Right lobe of liver (tissue), 6 donors: ENCODE measurements around the gene GRID2IP. TPM values are rescaled to one million over a fixed set of nuclear protein-coding genes. Genes with fewer than 3 reads are reported as not detected.
"Not testable (repeated sequence)": the region's sequence is repeated elsewhere in the genome, so short reads cannot be mapped to it uniquely, and the experiment has no call there.

Experiments used
- ATAC-seq, 4 donors: fragments of 200-7000 bp; cut with Tn5 transposase; one replicate each; pipeline ENCODE4 v1.9.1; 2020; ENCODE audit warnings: mild to moderate bottlenecking in 4 of 4, moderate library complexity in 4 of 4
- DNase-seq, 3 donors: peaks; one replicate each; pipeline ENCODE4 v3.0.0-alpha.2; 2020
- H3K27ac ChIP-seq, 3 donors: fragments of 200-600 bp; one replicate each; pipeline ENCODE4 v1.8.0; 2022
- H3K27me3 ChIP-seq, 2 donors: fragments of 200-600 bp; one replicate each; pipeline ENCODE4 v1.8.0; 2022
- H3K36me3 ChIP-seq, 4 donors: fragments of 200-600 bp; sonication (generic) in 1 of 4; one replicate each; pipeline versions ENCODE4 v1.5.1 to v1.8.0; 2017 to 2022; ENCODE audit warnings: control low read depth in 1 of 4
- H3K4me1 ChIP-seq, 4 donors: fragments of 200-600 bp; sonication (generic) in 1 of 4; one replicate each; pipeline versions ENCODE4 v1.5.1 to v1.8.0; 2017 to 2022; ENCODE audit warnings: control low read depth in 1 of 4
- H3K4me3 ChIP-seq, 3 donors: fragments of 200-600 bp; one replicate each; pipeline ENCODE4 v1.8.0; 2022
- H3K9me3 ChIP-seq, 4 donors: fragments of 200-600 bp; sonication (generic) in 1 of 4; one replicate each; pipeline versions ENCODE4 v1.5.1 to v1.8.0; 2017 to 2022; ENCODE audit warnings: control low read depth in 1 of 4
- CTCF ChIP-seq, 4 donors: fragments of 200-600 bp in 3 of 4; fragments of 450-650 bp in 1 of 4; IDR thresholded peaks; one replicate each; pipeline versions ENCODE4 v1.5.1 to v1.8.0; 2016 to 2022; ENCODE audit warnings: antibody characterized with exemption in 4 of 4, mild to moderate bottlenecking in 2 of 4
- POLR2A ChIP-seq: fragments of 450-650 bp; IDR thresholded peaks from one replicate; pipeline ENCODE4 v1.6.1; 2017; ENCODE audit warnings: antibody characterized with exemption, mild to moderate bottlenecking
- WGBS: methylation state at CpG from one replicate; pipeline ENCODE4 v1.1.6; 2018; ENCODE audit warnings: low coverage, low lambda C conversion rate; ENCODE audit not compliant: insufficient coverage; ENCODE audit errors: missing lambda C conversion rate; 5-methylcytosine and 5-hydroxymethylcytosine counted together
- intact Hi-C, 2 donors: fragments of 100-400 bp; cut with DNase I; formaldehyde crosslinking; loops; one replicate each; pipeline versions ENCODE4 v1.11.2 to v1.14.1; 2022
- total RNA-seq, 6 experiments: library from RNA; depleted of rRNA in 2 of 6; stranded (reverse); fragments of >200 nt in 2 of 6; fragmentation: NEBNext Ultra II Directional in 3 of 6; extraction: Animal tissue kit (Norgen Biotek cat#: 25700) in 3 of 6; gene quantifications; one replicate each; pipeline versions ENCODE4 v1.1.0 to v1.2.4, GENCODE V29; 2016 to 2023
- donor health status: DM: no; HTN: yes; CAD: no.
- donor health status: DM: no; HTN: no; CAD: no.
- donor health status: DM: no; HTN: no; CAD: no.
- donor health status: DM: no; HTN: yes; CAD: no.
- donor health status: DM: no; HTN: yes; CAD: no.

GRID2IP gene
- total RNA-seq, 6 experiments from 2014 or later = 0.05 to 0.07 TPM; not detected in 4

GRCh38 chr7:6589151-6589828 lies 38.0 kb upstream of the GRID2IP start:
- TF ChIP-seq POLR2A (no peak), CTCF (IDR thresholded peaks at IDR 0.05) (no peak)
- H3K27ac ChIP-seq = peak overlapping the region in 1 of 3 donors; percentile 93
- peaks cover 0 to 13% (median 3%) of the 10 kb centered on the region in 4 donors for H3K4me1 ChIP-seq
- peaks cover 0 to 41% (median 17%) of the 10 kb centered on the region in 4 donors for H3K36me3 ChIP-seq
- DNase-seq (no peak), ATAC-seq (no peak)
- intact Hi-C loops = no loop called here
- H3K9me3 ChIP-seq = no peaks in the 10 kb centered on the region
- H3K27me3 ChIP-seq = no peaks in the 10 kb centered on the region
- peak overlapping the region in 2 of 3 donors; percentile 68 to 97 for H3K4me3 ChIP-seq
- 82% methylated on average over 3 of the region's 22 CpGs for WGBS

DNA sequence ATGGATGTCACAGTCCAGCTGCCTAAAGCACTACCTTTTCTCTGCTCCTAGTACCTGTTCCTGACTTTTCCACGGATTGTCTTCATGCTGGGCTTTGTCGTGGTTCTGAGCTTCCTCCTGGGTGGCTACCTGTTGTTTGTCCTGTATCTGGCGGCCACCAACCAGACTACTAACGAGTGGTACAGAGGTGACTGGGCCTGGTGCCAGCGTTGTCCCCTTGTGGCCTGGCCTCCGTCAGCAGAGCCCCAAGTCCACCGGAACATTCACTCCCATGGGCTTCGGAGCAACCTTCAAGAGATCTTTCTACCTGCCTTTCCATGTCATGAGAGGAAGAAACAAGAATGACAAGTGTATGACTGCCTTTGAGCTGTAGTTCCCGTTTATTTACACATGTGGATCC lies 37.3 kb upstream of the GRID2IP start:
- intact Hi-C loops = no loop called here
- DNase-seq (no peak), ATAC-seq (no peak)
- TF ChIP-seq CTCF (IDR thresholded peaks at IDR 0.05) (no peak), POLR2A (no peak)
- peaks cover 0 to 41% (median 13%) of the 10 kb centered on the region in 4 donors for H3K36me3 ChIP-seq
- no peaks in the 10 kb centered on the region for H3K27me3 ChIP-seq
- H3K27ac ChIP-seq = no peak overlapping the region
- no peak overlapping the region for H3K4me3 ChIP-seq
- no peaks in the 10 kb centered on the region for H3K9me3 ChIP-seq
- peaks cover 0 to 13% (median 3%) of the 10 kb centered on the region in 4 donors for H3K4me1 ChIP-seq
- 69% methylated on average over 6 of the region's 9 CpGs for WGBS

DNA sequence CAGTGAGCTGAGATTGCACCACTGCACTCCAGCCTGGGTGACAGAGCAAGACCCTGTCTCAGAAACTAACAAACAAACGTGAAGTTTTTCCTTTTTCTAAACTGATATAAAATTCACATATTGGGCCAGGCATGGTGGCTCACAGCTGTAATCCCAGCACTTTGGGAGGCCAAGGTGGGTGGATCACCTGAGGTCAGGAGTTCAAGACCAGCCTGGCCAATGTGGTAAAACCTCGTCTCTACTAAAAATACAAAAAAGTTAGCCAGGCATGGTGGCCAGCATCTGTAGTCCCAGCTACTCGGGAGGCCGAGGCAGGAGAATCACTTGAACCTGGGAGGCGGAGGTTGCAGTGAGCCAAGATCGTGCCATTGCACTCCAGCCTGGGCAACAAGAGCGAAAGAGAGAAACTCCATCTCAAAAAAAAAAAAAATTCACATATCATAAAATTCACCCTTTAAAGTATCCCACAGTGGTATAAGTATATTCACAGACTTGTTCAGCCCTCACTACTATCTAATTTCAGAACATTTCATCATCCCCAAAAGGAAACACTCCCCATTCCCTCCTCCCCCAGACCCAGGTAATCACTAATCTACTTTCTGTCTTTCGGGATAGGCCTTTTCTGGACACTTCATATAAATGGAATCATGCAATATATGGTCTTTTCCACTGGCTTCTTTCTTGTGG lies 34.6 kb upstream of the GRID2IP start:
- ATAC-seq, H3K27me3 ChIP-seq, H3K4me3 ChIP-seq, H3K27ac ChIP-seq, H3K9me3 ChIP-seq, DNase-seq, intact Hi-C loops, H3K4me1 ChIP-seq: not testable (repeated sequence)
- peaks cover 0 to 58% (median 7%) of the 10 kb centered on the region in 4 donors for H3K36me3 ChIP-seq
- 86% methylated on average over 5 of the region's 8 CpGs for whole genome bisulfite sequencing

DNA sequence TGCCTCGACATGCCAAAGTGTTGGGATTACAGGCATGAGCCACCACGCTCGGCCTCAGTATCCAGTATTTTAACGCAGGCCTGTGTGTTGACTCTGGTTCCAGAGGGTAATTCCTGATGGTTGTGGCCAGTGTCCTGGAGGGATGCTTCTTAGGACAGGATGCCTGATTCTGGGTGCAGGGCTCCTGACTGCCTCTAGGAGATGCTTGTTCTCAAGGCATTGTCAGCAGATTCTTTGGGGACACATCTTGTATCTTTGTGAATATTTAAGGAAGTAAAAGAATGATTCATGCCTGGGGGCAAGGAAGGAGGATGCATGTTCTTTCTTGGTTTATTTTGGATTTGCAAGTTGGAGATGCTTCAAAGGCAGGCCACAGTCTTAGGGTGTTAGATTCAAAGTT lies 28.2 kb upstream of the GRID2IP start:
- WGBS = 90% methylated on average over 2 of the region's 4 CpGs

More for the DNA sequence above, 28.2 kb upstream of the GRID2IP start:
- ATAC-seq (no peak), DNase-seq (no peak)
- Histone ChIP-seq H3K4me3 (no peak overlapping the region), H3K27ac (no peak overlapping the region), H3K9me3 (no peaks in the 10 kb centered on the region), H3K4me1 (peaks cover 0 to 7% (median 3%) of the 10 kb centered on the region in 4 donors), H3K27me3 (no peaks in the 10 kb centered on the region), H3K36me3 (peaks cover 0 to 43% (median under 1%) of the 10 kb centered on the region in 4 donors)
- TF ChIP-seq CTCF (IDR thresholded peaks at IDR 0.05) (no peak), POLR2A (no peak)
- intact Hi-C loops = no loop called here
